ENCODE data around the gene MCF2L.
"Not testable (repeated sequence)": the region's sequence is repeated elsewhere in the genome, so short reads cannot be mapped to it uniquely, and the experiment has no call there.

MCF2L gene

GRCh38 chr13:113105032-113105920 is 136.3 kb downstream of the MCF2L start, which contains the start of gene F7:
F7 (plus strand) TSS chr13:113105791; CDS start chr13:113105842, 51 bp downstream.
- DNase-seq: no peak

GRCh38 chr13:113105921-113106452 is 137.0 kb downstream of the MCF2L start:
- DNase-seq: no peak

- DNase-seq: no peak
These were observed 137.8 kb downstream of the MCF2L start for GRCh38 chr13:113106711-113107351.

- not testable (repeated sequence) for DNase-seq
These were observed 139.5 kb downstream of the MCF2L start for GRCh38 chr13:113108521-113108920.

GRCh38 chr13:113109151-113110047 is 140.4 kb downstream of the MCF2L start:
- no peak for DNase-seq

- no peak for DNase-seq
These were observed 141.2 kb downstream of the MCF2L start for GRCh38 chr13:113110048-113110851.

GRCh38 chr13:113110852-113111315 is 141.9 kb downstream of the MCF2L start:
- no peak for DNase-seq

- DNase-seq: not testable (repeated sequence)
These were observed 142.8 kb downstream of the MCF2L start for GRCh38 chr13:113111821-113112220.

GRCh38 chr13:113112475-113112874 is 143.5 kb downstream of the MCF2L start:
- DNase-seq: not testable (repeated sequence)

GRCh38 chr13:113112893-113113845 is 144.2 kb downstream of the MCF2L start:
- DNase-seq: no peak

GRCh38 chr13:113113846-113114271 is 144.8 kb downstream of the MCF2L start:
- DNase-seq: no peak

GRCh38 chr13:113114511-113115362 is 145.7 kb downstream of the MCF2L start:
- no peak for DNase-seq

GRCh38 chr13:113115363-113116205 is 146.6 kb downstream of the MCF2L start:
- DNase-seq: no peak

GRCh38 chr13:113116206-113116800 is 147.3 kb downstream of the MCF2L start:
- DNase-seq: no peak

- no peak for DNase-seq
These were observed 147.9 kb downstream of the MCF2L start for GRCh38 chr13:113116871-113117271.

GRCh38 chr13:113117335-113117872 is 148.4 kb downstream of the MCF2L start:
- DNase-seq: no peak

GRCh38 chr13:113117911-113118260 is 148.9 kb downstream of the MCF2L start:
- DNase-seq: no peak

All from activated CD4-positive, alpha-beta T cell treated with anti-CD3 and anti-CD28 coated beads, Interleukin-10, Interleukin-2, amounts not matched to agents 100 ng/mL and 50 ng/mL, durations not matched to agents 16 hours and 8 hours (primary cell).